ENCODE results near the gene JUNB.

Gene JUNB

DNA sequence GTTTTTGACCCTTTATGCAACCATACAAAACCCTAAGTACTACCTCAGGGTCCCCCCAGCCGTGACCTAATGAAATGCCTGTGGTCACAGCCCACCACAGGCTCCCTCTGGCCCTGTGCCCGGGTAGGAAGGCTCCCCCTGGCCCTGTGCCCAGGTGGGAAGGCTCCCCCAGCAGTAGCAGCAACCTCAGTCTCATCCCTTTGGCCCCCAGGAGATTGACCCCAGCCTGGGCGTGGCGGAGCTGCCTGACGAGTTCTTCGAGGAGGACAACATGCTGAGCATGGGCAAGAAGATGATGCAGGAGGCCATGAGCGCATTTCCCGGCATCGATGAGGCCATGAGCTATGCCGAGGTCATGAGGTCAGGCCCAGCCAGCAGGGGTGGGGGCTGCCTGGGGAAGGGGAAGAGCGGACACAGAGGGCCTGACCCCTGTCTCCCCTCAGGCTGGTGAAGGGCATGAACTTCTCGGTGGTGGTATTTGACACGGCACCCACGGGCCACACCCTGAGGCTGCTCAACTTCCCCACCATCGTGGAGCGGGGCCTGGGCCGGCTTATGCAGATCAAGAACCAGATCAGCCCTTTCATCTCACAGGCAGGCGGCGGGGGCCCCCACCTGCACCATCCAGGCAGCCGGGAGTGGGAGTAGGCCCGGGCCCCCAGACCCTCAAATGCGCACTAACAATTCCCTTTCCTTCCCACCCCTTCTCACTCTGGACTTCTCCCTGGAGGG lies 46.0 kb upstream of the JUNB start:
- no peak for ATAC-seq
- no peak for TF ChIP-seq ISL1 (CRISPR knock-in tag; IDR thresholded peaks at IDR 0.05)
- TF ChIP-seq PPARA (CRISPR knock-in tag; IDR thresholded peaks at IDR 0.05; ENCODE audit: borderline replicate concordance), result no peak
- TF ChIP-seq ESRRG (CRISPR knock-in tag; IDR thresholded peaks at IDR 0.05), result no peak
- TF ChIP-seq, protein P1, sequence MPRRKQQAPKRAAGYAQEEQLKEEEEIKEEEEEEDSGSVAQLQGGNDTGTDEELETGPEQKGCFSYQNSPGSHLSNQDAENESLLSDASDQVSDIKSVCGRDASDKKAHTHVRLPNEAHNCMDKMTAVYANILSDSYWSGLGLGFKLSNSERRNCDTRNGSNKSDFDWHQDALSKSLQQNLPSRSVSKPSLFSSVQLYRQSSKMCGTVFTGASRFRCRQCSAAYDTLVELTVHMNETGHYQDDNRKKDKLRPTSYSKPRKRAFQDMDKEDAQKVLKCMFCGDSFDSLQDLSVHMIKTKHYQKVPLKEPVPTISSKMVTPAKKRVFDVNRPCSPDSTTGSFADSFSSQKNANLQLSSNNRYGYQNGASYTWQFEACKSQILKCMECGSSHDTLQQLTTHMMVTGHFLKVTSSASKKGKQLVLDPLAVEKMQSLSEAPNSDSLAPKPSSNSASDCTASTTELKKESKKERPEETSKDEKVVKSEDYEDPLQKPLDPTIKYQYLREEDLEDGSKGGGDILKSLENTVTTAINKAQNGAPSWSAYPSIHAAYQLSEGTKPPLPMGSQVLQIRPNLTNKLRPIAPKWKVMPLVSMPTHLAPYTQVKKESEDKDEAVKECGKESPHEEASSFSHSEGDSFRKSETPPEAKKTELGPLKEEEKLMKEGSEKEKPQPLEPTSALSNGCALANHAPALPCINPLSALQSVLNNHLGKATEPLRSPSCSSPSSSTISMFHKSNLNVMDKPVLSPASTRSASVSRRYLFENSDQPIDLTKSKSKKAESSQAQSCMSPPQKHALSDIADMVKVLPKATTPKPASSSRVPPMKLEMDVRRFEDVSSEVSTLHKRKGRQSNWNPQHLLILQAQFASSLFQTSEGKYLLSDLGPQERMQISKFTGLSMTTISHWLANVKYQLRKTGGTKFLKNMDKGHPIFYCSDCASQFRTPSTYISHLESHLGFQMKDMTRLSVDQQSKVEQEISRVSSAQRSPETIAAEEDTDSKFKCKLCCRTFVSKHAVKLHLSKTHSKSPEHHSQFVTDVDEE (CRISPR knock-in tag; IDR thresholded peaks at IDR 0.05), result no peak
- TF ChIP-seq SNAI2 (CRISPR knock-in tag; IDR thresholded peaks at IDR 0.05), result no peak
- no peak for TF ChIP-seq ZNF565 (CRISPR knock-in tag; conservative IDR thresholded peaks at IDR 0.05; ENCODE audit: low read depth)
- TF ChIP-seq OSR1 (CRISPR knock-in tag; IDR thresholded peaks at IDR 0.05), result no peak

DNA sequence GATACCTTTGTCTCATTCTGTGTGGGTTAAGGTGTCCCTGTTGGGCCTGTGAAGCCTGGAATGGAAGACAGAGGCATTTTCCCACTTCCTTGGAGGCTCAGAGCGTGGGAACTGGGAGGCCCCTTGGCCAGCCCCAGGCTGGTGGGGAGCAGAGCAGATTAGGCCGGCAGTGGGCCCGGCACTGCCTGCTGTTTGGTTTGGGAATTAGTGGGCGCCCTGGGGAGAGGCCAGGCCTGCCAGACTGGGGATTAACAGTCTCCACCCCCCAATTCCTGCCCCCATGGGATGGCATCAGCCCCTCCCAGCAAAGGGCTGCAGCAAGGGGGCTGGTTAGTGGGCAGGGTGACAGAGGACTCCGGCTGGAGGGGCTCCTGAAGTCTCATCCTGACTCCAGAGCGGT lies 42.8 kb upstream of the JUNB start:
- TF ChIP-seq ZFP3 (CRISPR knock-in tag; IDR thresholded peaks at IDR 0.05) (no peak), TOX (CRISPR knock-in tag; IDR thresholded peaks at IDR 0.05; ENCODE audit: borderline replicate concordance) (no peak), ISL1 (CRISPR knock-in tag; IDR thresholded peaks at IDR 0.05) (no peak), ESRRG (CRISPR knock-in tag; IDR thresholded peaks at IDR 0.05) (no peak), SNAI2 (CRISPR knock-in tag; IDR thresholded peaks at IDR 0.05) (no peak), TCF4 (CRISPR knock-in tag; IDR thresholded peaks at IDR 0.05; ENCODE audit: borderline replicate concordance) (no peak), ZNF8 (CRISPR knock-in tag; IDR thresholded peaks at IDR 0.05) (no peak)
- TF ChIP-seq, protein P1 (CRISPR knock-in tag; IDR thresholded peaks at IDR 0.05), result no peak
- ATAC-seq, result no peak

DNA sequence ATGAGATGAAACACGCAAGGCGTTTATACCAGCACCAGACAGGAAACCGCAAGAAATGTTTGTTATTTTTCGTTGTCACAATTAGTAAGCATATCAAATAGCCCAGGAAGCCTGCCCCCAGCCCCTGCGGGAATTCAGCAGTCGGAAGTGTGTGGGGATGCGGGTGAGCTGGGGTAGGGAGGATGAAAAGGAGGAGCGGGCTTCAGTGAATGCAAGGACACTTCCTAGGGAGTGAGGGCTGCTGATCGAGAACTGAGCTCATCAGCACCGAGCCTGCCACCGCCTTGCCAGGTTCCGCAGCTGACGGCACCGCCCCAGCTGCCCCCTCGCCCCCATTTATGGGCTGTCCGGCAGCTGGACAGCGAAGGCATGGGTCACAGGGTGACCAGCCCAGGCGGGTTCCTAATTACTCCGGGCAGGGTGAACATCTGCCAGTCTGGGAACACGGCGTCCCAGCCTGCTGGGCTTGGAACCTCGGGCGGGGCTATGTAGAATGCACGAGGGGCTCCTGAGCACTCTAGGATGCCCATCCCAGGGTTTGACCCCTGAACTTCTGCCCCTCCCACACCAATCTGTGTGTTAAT lies 41.3 kb upstream of the JUNB start:
- ATAC-seq, result peak; percentile 58
- no peak for TF ChIP-seq CSDC2 (CRISPR knock-in tag; IDR thresholded peaks at IDR 0.05)
- no peak for TF ChIP-seq ZFP3 (CRISPR knock-in tag; IDR thresholded peaks at IDR 0.05)
- no peak for TF ChIP-seq ZFP30 (CRISPR knock-in tag; IDR thresholded peaks at IDR 0.05)
- no peak for TF ChIP-seq TCF4 (CRISPR knock-in tag; IDR thresholded peaks at IDR 0.05; ENCODE audit: borderline replicate concordance)
- TF ChIP-seq RARB (CRISPR knock-in tag; IDR thresholded peaks at IDR 0.05), result no peak
- TF ChIP-seq ISL1 (CRISPR knock-in tag; IDR thresholded peaks at IDR 0.05), result no peak

DNA sequence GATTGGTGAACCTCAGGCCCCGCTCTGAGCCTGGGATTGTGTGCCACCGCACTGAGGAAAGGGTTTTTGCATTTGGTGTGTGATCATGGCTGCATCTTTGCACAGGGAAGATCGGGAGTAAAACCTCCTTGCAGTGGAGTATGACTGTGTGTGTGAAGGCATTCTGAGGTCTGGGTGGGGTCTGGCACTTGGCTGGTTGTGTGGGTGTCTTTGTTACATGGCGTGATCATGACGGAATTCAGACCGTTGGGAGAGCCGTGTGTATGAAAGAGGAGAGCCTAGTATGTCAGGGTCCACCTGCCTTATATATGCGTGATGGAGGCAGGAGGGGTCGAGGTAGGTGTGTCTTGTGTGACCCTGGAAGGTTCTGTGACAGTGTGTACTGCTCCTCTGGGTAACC lies 40.4 kb upstream of the JUNB start:
- TF ChIP-seq ZNF565 (CRISPR knock-in tag; conservative IDR thresholded peaks at IDR 0.05; ENCODE audit: low read depth) (no peak), SNAI2 (CRISPR knock-in tag; IDR thresholded peaks at IDR 0.05) (no peak), ESRRG (CRISPR knock-in tag; IDR thresholded peaks at IDR 0.05) (no peak), BACH2 (CRISPR knock-in tag; IDR thresholded peaks at IDR 0.05; ENCODE audit: borderline replicate concordance) (no peak), PPARA (CRISPR knock-in tag; IDR thresholded peaks at IDR 0.05; ENCODE audit: borderline replicate concordance) (no peak), ZC3H10 (CRISPR knock-in tag; IDR thresholded peaks at IDR 0.05) (no peak), ISL1 (CRISPR knock-in tag; IDR thresholded peaks at IDR 0.05) (no peak)
- ATAC-seq, result peak; percentile 5; the same call in 1 of the 3 replicates

DNA sequence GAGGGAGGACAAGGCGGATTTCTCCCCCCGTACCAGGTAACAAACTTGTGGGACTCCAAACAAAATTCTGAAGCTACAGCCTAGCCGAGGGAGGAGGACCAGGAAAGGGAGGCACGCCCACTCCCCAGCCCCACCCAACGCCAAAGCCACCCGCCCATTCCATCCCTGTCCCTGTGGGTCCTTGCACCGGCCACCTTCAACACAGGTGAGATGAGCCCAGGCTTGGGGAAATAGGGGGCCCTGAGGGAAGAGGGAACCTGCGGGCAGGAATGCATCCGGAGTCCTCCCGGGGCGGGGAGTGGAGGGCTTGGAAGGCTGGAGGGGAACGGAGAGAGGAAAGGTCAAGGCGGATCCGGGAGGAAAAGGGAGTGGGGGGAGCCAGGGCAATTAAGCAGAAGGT lies 39.7 kb upstream of the JUNB start, which contains the start of gene BEST2:
TSS of gene BEST2 (plus strand) at position 157 of the 400 bp plus-strand sequence. CDS start 802 bp downstream, outside the sequence.
- TF ChIP-seq ISL1 (CRISPR knock-in tag; IDR thresholded peaks at IDR 0.05), result no peak
- TF ChIP-seq RARB (CRISPR knock-in tag; IDR thresholded peaks at IDR 0.05), result no peak
- TF ChIP-seq CSDC2 (CRISPR knock-in tag; IDR thresholded peaks at IDR 0.05), result no peak
- TF ChIP-seq OSR1 (CRISPR knock-in tag; IDR thresholded peaks at IDR 0.05), result no peak
- no peak for TF ChIP-seq ZNF70 (CRISPR knock-in tag; IDR thresholded peaks at IDR 0.05)
- TF ChIP-seq ZNF565 (CRISPR knock-in tag; conservative IDR thresholded peaks at IDR 0.05; ENCODE audit: low read depth), result no peak
- TF ChIP-seq TOX (CRISPR knock-in tag; IDR thresholded peaks at IDR 0.05; ENCODE audit: borderline replicate concordance), result no peak
- ATAC-seq, result no peak
